H9 (cell line): ENCODE data around the gene C1QTNF2. TPM values are rescaled to one million over a fixed set of nuclear protein-coding genes. Genes with fewer than 3 reads are reported as not detected.

Experiments
- DNase-seq: peaks from one replicate; pipeline ENCODE4 v3.0.0-alpha.2; 2017
- H2AFZ ChIP-seq: one replicate; pipeline ENCODE4 v1.6.1; 2013; ENCODE audit warnings: mild to moderate bottlenecking, low read length, control low read depth, moderate library complexity
- H2AK5ac ChIP-seq: 2 replicates; pipeline ENCODE4 v1.6.1; 2013; ENCODE audit warnings: low read length, control low read depth, mixed read lengths; ENCODE audit not compliant: insufficient read length
- H2BK120ac ChIP-seq: one replicate; pipeline ENCODE4 v1.6.1; 2013; ENCODE audit warnings: low read depth, mild to moderate bottlenecking, low read length, control low read depth, inconsistent platforms; ENCODE audit not compliant: poor library complexity, severe bottlenecking
- H2BK12ac ChIP-seq: 2 replicates; pipeline ENCODE4 v1.6.1; 2013; ENCODE audit warnings: low read length, control low read depth, mixed read lengths, low read depth; ENCODE audit not compliant: insufficient read length
- H2BK15ac ChIP-seq: 2 replicates; pipeline ENCODE4 v1.6.1; 2013; ENCODE audit warnings: low read depth, low read length, control low read depth
- H2BK20ac ChIP-seq: one replicate; pipeline ENCODE4 v1.6.1; 2013; ENCODE audit warnings: low read depth, mild to moderate bottlenecking, low read length, control low read depth, inconsistent platforms; ENCODE audit not compliant: poor library complexity, severe bottlenecking
- H2BK5ac ChIP-seq: 2 replicates; pipeline ENCODE4 v1.6.1; 2013; ENCODE audit warnings: low read length, control low read depth, mixed read lengths; ENCODE audit not compliant: insufficient read length
- H3K14ac ChIP-seq: 2 replicates; pipeline ENCODE4 v1.6.1; 2013; ENCODE audit warnings: low read length, control low read depth; ENCODE audit not compliant: insufficient read depth
- H3K18ac ChIP-seq: 2 replicates; pipeline ENCODE4 v1.6.1; 2013; ENCODE audit warnings: low read depth, mild to moderate bottlenecking, mixed read lengths, low read length, control low read depth; ENCODE audit not compliant: insufficient read length
- H3K23ac ChIP-seq: 2 replicates; pipeline ENCODE4 v1.6.1; 2013; ENCODE audit warnings: low read length, control low read depth, mixed read lengths, low read depth; ENCODE audit not compliant: insufficient read length
- H3K23me2 ChIP-seq: 2 replicates; pipeline ENCODE4 v1.6.1; 2013; ENCODE audit warnings: low read depth, mild to moderate bottlenecking, mixed read lengths, low read length, control low read depth; ENCODE audit not compliant: insufficient read length, poor library complexity, severe bottlenecking
- H3K27ac ChIP-seq: 2 replicates; pipeline ENCODE4 v1.5.1; 2013; ENCODE audit warnings: low read length, control low read depth, mixed read lengths, low read depth; ENCODE audit not compliant: insufficient read length
- H3K27me3 ChIP-seq: 2 replicates; pipeline ENCODE4 v1.6.1; 2013; ENCODE audit warnings: low read length, control low read depth, inconsistent platforms; ENCODE audit not compliant: insufficient read depth
- H3K4ac ChIP-seq: 2 replicates; pipeline ENCODE4 v1.6.1; 2013; ENCODE audit warnings: low read depth, mild to moderate bottlenecking, control low read depth, inconsistent platforms, low read length, moderate library complexity
- H3K4me1 ChIP-seq: 2 replicates; pipeline ENCODE4 v1.6.1; 2013; ENCODE audit warnings: low read length, control low read depth, inconsistent platforms; ENCODE audit not compliant: insufficient read depth
- H3K4me2 ChIP-seq: 2 replicates; pipeline ENCODE4 v1.6.1; 2013; ENCODE audit warnings: low read length, control low read depth, mixed read lengths; ENCODE audit not compliant: insufficient read length, insufficient read depth
- H3K56ac ChIP-seq: 2 replicates; pipeline ENCODE4 v1.6.1; 2013; ENCODE audit warnings: low read depth, mild to moderate bottlenecking, mixed read lengths, low read length, control low read depth; ENCODE audit not compliant: insufficient read length
- H3K79me1 ChIP-seq: 2 replicates; pipeline ENCODE4 v1.6.1; 2013; ENCODE audit warnings: low read depth, mild to moderate bottlenecking, moderate library complexity, low read length, control low read depth, inconsistent platforms; ENCODE audit not compliant: insufficient read depth, poor library complexity, severe bottlenecking
- H3K79me2 ChIP-seq: 2 replicates; pipeline ENCODE4 v1.6.1; 2013; ENCODE audit warnings: low read length, control low read depth, inconsistent platforms; ENCODE audit not compliant: insufficient read depth
- H3K9ac ChIP-seq: 2 replicates; pipeline ENCODE4 v1.6.1; 2013; ENCODE audit warnings: low read length, control low read depth, mixed read lengths; ENCODE audit not compliant: insufficient read length; ENCODE audit errors: extremely low read depth
- H3K9me3 ChIP-seq: one replicate; pipeline ENCODE4 v1.6.1; 2013; ENCODE audit warnings: low read depth, low read length, inconsistent platforms; ENCODE audit not compliant: control insufficient read depth
- H3T11ph ChIP-seq: one replicate; pipeline ENCODE4 v1.6.1; 2013; ENCODE audit warnings: mild to moderate bottlenecking, low read length, control low read depth, inconsistent platforms
- H4K20me1 ChIP-seq: one replicate; pipeline ENCODE4 v1.6.1; 2013; ENCODE audit not compliant: control insufficient read depth, insufficient read length, insufficient read depth
- H4K5ac ChIP-seq: 2 replicates; pipeline ENCODE4 v1.6.1; 2013; ENCODE audit warnings: low read depth, mild to moderate bottlenecking, mixed read lengths, low read length, control low read depth; ENCODE audit not compliant: insufficient read length
- H4K8ac ChIP-seq: replicated peaks from 2 replicates; pipeline ENCODE4 v1.6.1; 2013; ENCODE audit warnings: low read length, control low read depth, mixed read lengths, low read depth; ENCODE audit not compliant: insufficient read length
- H4K91ac ChIP-seq: 2 replicates; pipeline ENCODE4 v1.6.1; 2013; ENCODE audit warnings: low read depth, mild to moderate bottlenecking, moderate library complexity, mixed read lengths, low read length, control low read depth; ENCODE audit not compliant: insufficient read length
- H3K27ac Mint-ChIP-seq, 3 experiments: 2 replicates in 2 of 3; 3 replicates in 1 of 3; pipeline ENCODE4 v1.8.0; 2020 to 2021; ENCODE audit warnings: mixed read lengths in 3 of 3, mild to moderate bottlenecking in 1 of 3, moderate library complexity in 1 of 3
- H3K27me3 Mint-ChIP-seq: 2 replicates; pipeline ENCODE4 v1.8.0; 2021; ENCODE audit warnings: low read depth, mild to moderate bottlenecking, moderate library complexity, mixed read lengths
- H3K36me3 Mint-ChIP-seq, 3 experiments: 2 replicates in 2 of 3; 3 replicates in 1 of 3; pipeline ENCODE4 v1.8.0; 2020 to 2021; ENCODE audit warnings: low read depth in 3 of 3, mixed read lengths in 3 of 3; ENCODE audit not compliant: insufficient read depth in 1 of 3
- H3K4me1 Mint-ChIP-seq, 2 experiments: 2 replicates each; pipeline ENCODE4 v1.8.0; 2020; ENCODE audit warnings: mixed read lengths in 2 of 2
- H3K4me3 Mint-ChIP-seq, 2 experiments: 2 replicates in 1 of 2; 3 replicates in 1 of 2; pipeline ENCODE4 v1.8.0; 2020 to 2021; ENCODE audit warnings: mild to moderate bottlenecking in 2 of 2, mixed read lengths in 2 of 2, moderate library complexity in 1 of 2
- H3K9me3 Mint-ChIP-seq, 2 experiments: 2 replicates in 1 of 2; 3 replicates in 1 of 2; pipeline ENCODE4 v1.8.0; 2020; ENCODE audit warnings: mild to moderate bottlenecking in 2 of 2, mixed read lengths in 2 of 2, moderate library complexity in 1 of 2
- WGBS: extraction: QIAGEN DNeasy Blood & Tissue Kit; methylation state at CpG from one replicate; pipeline ENCODE4 v1.1.7; 2013; ENCODE audit warnings: missing lambda C conversion rate, low lambda C conversion rate, mixed read lengths; ENCODE audit not compliant: insufficient read length; ENCODE audit errors: extremely low coverage; 5-methylcytosine and 5-hydroxymethylcytosine counted together
- total RNA-seq: library from RNA; stranded (reverse); gene quantifications from 2 replicates; pipeline ENCODE4 v1.2.1, GENCODE V29; 2021
- TF ChIP-seq, protein P1 (sequence below): fragments of 200-600 bp; sonication (generic); conservative IDR thresholded peaks from 3 replicates; pipeline ENCODE4 v1.8.0; 2021; ENCODE audit warnings: antibody characterized with exemption, mild to moderate bottlenecking

The C1QTNF2 gene
- total RNA-seq, 1 experiment from 2014 or later, result 0.59 TPM

GRCh38 chr5:160380041-160380440 lies 9.6 kb upstream of the C1QTNF2 start:
- H4K5ac ChIP-seq, result no peak overlapping the region
- H4K8ac ChIP-seq, result no peak overlapping the region
- H3K4me2 ChIP-seq, result no peak overlapping the region
- no peaks in the 10 kb centered on the region for H3K27me3 ChIP-seq
- H3K4me1 ChIP-seq, result no peaks in the 10 kb centered on the region
- H3K27ac ChIP-seq, result no peak overlapping the region
- Mint-ChIP-seq H3K36me3 (no peaks in the 10 kb centered on the region), H3K9me3 (no peaks in the 10 kb centered on the region), H3K27me3 (peaks cover 4% of the 10 kb centered on the region), H3K4me3 (no peak overlapping the region), H3K4me1 (peaks cover 11% of the 10 kb centered on the region in 2 experiments), H3K27ac (no peak overlapping the region; a peak in 1 of 7 replicates)
- H3T11ph ChIP-seq, result no peak overlapping the region
- no peak overlapping the region for H2AK5ac ChIP-seq
- H3K23ac ChIP-seq, result no peak overlapping the region
- H3K9ac ChIP-seq, result no peak overlapping the region
- H2AFZ ChIP-seq, result no peak overlapping the region
- no peak overlapping the region for H3K56ac ChIP-seq
- H3K18ac ChIP-seq, result no peak overlapping the region
- no peaks in the 10 kb centered on the region for H3K23me2 ChIP-seq
- no peak overlapping the region for H2BK15ac ChIP-seq
- no peaks in the 10 kb centered on the region for H4K20me1 ChIP-seq
- H2BK12ac ChIP-seq, result no peak overlapping the region
- no peak overlapping the region for H3K14ac ChIP-seq
- no peak overlapping the region for H4K91ac ChIP-seq
- no peak for DNase-seq
- no peaks in the 10 kb centered on the region for H3K79me2 ChIP-seq
- TF ChIP-seq, protein P1, sequence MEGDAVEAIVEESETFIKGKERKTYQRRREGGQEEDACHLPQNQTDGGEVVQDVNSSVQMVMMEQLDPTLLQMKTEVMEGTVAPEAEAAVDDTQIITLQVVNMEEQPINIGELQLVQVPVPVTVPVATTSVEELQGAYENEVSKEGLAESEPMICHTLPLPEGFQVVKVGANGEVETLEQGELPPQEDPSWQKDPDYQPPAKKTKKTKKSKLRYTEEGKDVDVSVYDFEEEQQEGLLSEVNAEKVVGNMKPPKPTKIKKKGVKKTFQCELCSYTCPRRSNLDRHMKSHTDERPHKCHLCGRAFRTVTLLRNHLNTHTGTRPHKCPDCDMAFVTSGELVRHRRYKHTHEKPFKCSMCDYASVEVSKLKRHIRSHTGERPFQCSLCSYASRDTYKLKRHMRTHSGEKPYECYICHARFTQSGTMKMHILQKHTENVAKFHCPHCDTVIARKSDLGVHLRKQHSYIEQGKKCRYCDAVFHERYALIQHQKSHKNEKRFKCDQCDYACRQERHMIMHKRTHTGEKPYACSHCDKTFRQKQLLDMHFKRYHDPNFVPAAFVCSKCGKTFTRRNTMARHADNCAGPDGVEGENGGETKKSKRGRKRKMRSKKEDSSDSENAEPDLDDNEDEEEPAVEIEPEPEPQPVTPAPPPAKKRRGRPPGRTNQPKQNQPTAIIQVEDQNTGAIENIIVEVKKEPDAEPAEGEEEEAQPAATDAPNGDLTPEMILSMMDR, result no peak
- no peak overlapping the region for H3K4ac ChIP-seq
- no peak overlapping the region for H2BK120ac ChIP-seq
- no peaks in the 10 kb centered on the region for H3K79me1 ChIP-seq
- H3K9me3 ChIP-seq, result no peaks in the 10 kb centered on the region
- H2BK20ac ChIP-seq, result no peak overlapping the region
- no peak overlapping the region for H2BK5ac ChIP-seq
- WGBS, result no CpG with 5 or more reads among the region's 2 CpGs
